GM21717 (cell line): ENCODE results near the gene CDH4.

Source experiments
- ATAC-seq: cut with Tn5 transposase; IDR thresholded peaks from one replicate; pipeline ENCODE4 v1.9.1; 2021; ENCODE audit warnings: mild to moderate bottlenecking, moderate library complexity; ENCODE audit not compliant: unreplicated experiment

Gene CDH4

DNA sequence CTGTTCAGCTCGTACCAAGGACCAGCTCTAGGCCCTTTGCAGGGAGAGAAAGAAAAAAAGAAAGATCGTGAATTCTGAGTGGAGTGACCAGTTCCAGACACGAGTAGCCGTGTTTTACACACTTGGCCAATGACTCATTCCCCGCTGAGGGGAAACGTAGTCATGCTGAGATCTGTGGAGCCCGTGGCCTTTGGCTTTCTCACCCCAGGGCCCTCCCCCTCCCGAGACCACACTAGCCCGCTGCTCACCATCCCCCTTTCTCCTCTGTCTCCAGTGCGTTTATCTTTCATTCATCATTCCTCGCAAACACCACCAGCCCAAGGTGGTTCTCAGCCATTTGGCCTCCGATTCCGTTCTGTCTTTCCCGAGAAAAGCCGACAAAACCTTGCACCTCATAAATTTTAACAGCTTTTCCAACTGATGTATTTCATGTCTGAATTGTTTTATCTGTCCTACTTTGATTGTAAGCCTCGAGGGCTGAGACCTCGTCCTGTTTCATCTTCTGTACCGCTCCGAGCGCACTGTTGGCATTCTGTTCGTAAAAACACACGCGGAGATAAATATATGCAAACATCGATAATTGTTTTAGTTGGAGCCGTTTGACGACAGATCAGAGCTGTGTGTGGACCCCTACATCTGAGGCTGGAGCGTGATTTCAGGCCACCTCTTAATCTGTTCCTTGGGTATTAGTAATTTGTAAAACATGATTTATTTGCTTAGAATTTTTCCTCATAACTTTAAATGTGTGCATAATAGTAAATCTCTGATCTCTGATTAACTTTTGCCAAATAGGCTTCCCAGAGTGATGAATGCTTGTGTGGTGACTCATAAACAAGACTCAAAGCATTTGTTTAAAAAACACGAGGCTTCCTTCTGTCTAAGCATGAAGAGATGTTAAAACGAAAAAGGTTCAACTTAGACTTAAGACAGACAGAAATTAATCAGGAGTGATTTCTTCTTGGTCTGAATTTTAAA lies 336.6 kb downstream of the CDH4 start:
- ATAC-seq = no peak

DNA sequence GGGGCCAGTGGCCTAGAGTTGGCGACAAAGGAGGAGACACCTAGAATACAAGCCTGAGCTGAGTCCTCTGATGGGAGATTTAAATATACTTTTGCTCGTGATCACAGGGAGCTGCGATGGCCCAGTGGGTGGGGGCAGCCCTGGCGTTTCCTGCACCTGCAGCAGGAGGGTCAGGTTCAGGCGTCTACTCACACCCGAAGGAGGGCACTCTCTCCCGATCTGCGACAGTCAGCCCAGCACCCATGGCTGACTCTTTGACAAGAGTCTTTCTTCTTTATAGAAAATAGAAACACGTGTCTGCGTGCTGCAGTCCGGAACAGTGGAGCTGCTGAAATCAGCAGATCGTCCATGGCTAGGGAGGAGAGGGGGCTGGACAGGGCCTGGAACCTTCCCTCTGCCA lies 338.2 kb downstream of the CDH4 start:
- ATAC-seq = no peak

DNA sequence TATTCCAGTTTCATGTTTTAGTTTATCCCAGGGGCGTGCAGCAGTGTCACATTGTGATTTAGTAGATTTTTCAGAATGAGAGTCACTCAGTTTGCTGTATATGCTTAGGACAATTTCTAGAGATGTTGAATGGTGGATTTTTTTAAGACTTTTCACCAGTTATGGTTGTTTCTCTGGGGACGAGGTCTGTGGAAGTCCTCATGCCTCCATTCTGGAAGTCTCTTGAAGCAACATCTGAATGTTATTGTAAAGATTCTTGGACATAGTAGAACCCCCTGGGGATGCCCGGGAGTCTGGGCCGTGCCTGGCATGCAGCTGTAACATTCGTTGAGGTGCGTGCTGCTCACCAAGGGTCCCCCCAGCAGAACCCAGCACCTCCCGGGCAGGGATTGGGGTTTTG lies 341.5 kb downstream of the CDH4 start:
- ATAC-seq = no peak

DNA sequence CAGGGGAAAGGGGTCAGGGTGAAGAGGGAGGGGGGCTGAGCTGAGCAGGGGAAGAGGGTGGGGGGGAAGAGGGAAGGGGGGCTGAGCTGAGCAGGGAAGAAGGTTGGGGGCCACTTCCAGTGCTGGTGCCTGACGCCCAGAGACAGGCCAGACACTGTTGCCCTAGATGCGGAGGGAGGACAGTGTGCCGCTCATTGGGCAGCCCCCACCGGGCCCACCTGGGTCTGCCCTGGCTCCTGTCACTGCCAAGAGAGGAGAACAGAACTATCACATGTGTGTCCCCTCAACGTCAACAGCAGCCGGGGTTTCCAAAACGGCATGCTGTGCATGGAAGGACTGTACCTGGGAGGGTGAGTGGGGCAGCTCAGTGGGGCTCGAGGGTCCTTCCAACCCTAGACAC lies 342.1 kb downstream of the CDH4 start:
- ATAC-seq = no peak

DNA sequence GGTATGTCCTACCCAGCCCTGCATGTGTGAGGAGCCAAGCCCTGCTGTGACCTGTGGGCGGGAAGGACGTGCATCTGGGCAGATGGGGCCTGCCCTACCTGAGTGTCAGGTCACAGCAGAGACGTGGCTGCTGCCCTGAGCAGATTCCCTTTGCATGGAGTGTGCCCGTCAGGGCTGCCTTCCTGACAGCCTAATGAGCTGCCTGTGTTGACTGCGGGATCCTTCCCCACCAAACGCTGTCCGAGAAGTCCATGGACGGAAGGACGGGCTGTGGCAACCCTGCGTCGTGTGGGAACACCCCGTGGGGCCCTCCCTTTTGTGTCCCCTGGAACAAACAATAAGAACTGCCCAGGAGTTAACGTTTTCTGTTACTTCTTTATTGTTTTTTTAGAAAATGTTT lies 343.2 kb downstream of the CDH4 start:
- ATAC-seq = no peak

DNA sequence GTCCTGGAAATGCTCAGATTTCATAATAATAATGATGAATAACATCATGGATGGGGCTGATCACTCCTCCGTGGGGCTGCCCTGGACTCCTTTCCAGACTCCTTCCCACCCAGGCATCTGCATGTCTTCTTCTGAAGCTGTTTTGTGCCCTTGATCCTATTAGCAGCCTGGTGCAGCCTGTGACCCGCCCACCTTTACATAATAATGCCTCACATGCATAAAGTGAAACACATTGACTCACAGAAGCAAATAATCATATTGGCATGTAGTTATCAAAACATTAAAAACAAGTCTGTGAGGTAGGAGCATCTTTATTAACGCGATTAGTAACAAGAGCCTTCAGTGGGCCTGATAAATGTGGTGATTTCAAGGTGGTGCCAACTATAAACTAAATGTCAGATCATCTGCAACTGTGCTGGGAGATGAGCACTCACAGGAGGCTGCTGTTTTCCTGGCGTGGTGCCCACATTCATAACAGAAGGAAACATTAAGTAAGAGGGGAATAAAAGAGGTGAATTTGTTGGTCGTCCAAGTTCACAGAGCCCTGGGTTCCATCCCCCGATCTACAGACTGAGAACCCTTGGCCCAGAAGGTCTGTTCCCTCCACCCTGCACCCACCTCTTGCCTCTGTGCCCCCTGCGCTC lies 344.7 kb downstream of the CDH4 start:
- no peak for ATAC-seq

DNA sequence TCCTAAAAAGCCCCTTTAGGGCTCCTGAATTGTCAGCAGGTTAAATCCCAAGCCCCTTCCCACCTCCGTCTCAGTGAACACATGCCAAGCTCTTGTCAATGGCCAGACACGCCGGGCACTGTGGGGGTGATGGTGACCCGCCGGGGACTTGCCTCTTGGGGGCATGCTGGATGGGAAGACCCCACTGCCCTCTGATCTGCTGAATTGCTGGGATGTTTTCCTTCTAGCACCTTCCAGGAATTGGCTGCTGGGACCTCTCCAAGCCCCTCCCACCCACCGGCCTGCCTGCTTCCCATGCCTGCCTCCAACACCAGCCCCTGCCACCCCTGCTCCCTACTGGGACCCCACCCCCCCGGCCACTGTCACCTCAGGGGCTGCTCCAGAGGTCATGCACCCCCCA lies 345.9 kb downstream of the CDH4 start:
- ATAC-seq = no peak

DNA sequence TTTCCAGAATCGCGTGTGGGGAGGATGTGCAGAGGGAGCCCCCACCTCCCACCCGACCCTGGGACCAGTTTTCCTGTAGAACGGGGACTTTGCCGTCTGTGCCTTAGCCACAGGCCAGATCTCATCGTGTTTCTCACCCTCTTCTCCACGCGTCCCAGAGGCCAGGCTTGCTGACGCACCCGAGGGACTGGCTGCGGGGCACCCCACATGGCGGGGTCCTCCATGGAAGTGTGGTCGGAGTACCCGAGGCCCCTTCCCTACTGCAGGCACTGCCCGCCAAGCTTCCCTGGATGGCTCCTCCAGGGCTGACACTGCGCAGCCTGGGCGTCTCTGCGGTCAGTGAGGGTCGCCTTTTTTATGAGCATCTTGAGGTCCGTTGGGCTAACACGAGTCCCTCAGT lies 346.5 kb downstream of the CDH4 start:
- no peak for ATAC-seq

DNA sequence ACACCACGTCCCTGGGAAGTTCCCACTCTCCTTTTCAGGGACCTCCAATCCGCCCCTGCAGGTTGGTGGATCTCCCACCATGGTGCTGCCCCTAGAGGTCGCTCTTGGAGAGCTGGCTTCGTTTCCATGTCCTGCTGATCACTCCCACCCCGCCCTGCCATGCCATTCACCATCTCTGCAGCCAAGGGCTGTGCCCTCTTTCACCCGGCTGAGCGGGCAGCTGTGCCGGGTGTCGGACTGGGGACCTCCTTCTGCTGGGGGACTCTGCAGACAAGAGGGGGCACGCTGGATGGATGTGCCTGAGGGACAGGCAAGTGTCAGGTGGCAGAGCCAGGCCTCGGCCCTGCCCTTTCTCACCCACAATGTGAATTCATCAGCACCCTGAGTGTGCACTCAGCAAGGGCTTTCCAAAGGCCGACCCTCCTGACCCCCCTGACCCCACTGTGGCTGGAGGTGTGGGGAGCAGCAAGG lies 347.0 kb downstream of the CDH4 start:
- no peak for ATAC-seq

DNA sequence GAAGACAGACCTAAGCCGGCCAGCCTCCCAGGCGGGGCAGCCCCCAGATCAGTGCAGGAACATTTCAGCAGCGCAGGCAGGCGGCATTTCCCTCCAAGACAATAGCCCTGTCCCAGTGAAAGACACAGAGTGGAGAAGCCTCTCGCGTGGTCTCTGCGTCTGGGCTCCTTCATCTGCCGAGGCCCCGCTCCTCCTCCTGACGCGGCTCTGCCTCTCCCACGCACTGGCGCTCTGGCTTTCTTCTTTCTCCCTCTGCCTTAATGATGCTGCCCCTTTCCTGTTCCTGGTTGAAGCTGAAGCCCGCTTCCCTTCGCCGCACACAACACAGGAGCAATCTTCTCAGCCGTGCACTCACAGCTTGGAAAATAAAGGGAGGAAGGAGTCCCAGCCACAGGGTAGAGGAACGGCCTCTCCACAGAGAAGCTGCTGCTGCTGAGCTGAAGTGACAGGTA lies 347.5 kb downstream of the CDH4 start:
- ATAC-seq = no peak

DNA sequence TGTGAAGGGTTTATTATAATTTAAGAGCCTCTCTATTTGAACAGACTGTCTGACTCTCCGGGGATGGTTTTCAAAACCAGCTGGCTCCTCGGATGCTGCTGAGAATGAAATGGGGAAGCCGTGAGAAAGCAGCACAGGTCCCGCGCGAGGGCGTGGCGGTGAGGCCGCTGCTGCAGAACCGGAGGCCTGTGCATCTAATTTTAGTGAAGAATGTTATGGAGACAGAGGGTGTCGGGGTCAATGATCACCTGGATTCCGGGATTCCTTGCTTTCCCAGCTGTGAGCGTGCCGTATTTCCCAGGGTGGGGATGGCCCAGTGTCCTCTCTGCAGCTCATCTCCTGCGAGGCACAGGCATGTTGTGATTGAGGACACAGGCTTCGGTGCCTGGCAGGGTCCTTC lies 348.0 kb downstream of the CDH4 start:
- no peak for ATAC-seq

DNA sequence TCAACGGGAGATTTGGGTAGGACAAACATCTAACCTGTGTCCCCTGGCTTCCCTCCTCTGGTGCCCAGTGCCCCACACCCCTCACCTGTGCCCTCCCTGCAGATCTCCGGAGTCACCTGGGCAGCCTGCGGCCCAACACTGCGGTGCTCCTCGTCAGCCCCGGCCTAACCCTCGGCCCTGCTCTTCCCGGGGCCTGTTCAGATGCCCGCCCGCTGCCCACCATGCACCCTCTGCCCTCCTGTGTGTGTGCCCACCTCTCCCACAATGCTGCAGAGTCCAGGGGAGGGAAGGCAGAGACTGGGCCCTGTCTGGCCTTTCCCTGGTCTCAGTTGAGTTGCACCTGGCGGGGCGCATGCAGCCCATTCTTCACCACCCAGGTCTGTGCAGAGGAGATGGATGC lies 349.3 kb downstream of the CDH4 start:
- no peak for ATAC-seq

DNA sequence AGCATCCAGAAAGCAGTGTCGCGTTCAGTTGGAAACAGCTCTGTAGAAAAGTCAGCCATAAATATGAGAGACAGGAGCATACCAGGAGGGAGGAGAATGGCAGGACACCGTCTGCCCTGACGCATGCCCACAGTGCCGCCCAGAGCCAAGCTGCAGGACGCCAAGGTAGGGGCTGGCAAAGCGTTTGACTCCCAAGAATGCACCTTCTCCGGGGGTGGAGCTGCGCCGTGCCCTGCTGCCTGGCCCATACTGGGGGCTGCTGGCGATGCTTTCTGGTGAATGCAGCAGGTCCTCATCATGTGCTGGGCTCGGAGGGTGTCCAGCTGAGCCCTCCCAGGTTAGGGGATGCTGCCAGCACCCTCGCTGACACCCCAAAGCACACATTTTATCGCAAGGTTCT lies 349.8 kb downstream of the CDH4 start:
- no peak for ATAC-seq

DNA sequence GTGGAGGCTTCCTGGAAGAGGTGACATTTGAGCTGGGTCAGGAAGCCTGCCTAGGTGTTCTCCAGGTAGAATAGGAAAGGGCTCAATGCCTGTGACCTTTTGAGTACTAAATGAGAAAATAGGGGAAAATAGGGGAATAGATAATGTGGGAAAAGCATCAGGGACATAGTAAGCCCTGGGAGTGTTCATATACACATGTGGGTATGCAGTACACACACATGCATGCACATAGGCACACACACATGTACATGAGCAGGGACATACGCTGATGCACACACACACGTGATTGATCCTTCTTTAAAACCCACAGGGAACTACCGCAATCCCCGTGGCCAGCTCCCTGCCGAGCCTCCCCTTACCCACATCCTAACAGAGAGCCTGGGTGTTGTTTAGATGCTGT lies 351.7 kb downstream of the CDH4 start:
- ATAC-seq = no peak

DNA sequence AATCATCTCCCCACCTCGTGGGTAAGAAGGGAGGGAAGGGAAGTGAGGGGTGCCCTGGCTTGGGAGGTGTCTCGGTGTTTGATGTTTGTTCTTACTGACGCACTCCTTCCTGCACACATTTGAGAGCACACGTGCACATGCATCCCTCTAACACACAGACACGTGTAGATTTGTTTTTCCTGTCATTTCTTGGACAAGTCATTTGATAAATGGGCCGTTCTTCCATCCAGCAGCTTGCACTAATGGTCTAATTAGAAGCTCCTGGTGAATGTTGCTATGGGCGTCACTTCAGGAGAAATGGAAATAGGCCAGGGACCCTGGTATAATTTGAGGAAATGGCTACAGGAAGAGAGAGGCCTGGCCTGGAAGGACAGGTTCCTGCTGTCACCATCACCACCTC lies 352.5 kb downstream of the CDH4 start:
- no peak for ATAC-seq

DNA sequence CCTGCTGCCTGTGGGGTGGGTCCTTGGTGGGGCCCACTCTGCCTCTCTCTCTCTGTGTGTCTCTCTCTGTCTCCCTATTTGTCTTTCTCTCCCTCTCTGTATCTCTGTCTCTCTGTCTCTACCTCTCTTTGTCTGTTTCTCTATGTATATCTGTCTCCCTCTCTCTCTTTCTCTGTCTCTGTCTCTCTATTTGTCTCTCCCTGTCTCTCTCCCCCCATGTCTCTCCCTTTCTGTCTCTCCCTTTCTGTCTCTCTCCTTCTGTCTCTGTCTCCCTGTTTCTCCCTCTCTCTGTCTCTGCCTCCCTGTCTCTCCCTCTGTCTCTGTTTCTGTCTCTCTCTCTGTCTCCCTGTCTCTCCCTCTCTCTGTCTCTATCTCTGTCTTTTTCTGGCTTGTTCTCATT lies 353.2 kb downstream of the CDH4 start:
- no peak for ATAC-seq

DNA sequence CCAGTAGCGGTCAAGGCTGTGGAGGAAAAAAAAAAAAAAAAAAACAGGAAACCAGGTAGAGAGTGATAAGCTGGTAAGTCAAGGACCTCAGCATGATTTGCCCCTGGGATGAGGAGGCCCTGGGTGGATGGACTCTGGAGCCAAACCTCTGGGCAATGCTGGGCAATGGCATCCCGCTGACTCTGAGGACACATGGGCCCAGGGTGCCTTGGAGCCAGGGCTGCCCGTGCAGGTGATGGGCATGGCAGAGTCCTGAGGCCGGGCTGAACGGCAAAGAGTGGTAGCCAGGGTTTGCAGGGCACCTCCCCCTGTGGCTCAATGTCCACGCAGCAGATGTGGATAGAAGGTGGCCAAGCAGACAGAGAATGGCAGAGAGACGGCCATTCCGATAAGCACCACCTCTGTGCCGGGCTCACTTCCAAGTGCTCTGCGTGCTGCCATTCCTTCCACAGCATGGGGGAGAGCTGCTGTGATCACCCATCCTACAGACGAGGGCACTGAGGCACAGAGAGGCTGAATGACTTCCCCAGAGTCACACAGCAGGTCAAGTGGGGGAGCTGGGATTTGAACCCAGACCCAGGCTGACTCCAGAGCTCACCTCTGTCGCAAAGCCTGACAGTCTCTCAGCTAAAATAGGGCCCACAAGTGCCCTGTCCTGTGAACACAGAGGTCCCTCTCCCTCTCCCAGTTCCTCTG lies 353.9 kb downstream of the CDH4 start:
- no peak for ATAC-seq

DNA sequence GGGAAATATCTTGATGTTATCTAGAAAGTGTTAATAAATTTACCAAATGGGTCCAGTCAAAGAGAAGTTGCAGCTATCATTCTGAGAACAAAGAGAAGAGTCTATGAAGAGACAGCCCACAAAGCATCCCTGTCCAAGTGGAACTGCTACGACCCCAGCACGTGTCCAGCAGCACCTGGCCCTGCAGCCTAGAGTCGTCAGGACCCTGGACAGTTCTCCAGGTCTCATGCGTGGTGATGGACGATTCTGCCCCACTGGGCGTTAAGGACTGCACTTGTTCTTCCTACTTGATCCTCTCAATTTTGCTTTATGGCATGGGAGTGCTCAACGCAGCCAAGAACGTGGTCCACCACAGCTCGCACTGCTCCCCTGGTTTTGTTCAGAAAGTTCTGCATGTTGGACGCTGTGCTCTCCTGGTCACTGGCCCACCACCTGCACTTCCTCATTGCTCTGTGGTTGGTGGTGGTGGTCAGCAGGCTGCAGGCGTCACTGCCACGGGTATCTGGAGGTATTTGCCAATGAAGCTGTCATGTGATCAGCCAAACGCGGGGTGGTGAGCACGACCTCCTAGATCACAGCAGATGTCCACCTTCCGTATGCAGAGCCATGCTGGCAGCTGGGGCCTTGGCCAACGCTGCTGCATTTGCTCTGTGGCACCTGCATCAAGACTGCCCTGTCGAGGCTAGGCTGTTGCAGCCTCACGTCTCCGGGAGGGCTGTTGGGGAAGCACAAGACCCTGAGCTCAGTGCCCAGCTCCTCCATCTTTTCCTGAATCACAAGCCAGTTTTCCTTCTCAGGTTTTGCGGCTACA lies 356.4 kb downstream of the CDH4 start:
- no peak for ATAC-seq

DNA sequence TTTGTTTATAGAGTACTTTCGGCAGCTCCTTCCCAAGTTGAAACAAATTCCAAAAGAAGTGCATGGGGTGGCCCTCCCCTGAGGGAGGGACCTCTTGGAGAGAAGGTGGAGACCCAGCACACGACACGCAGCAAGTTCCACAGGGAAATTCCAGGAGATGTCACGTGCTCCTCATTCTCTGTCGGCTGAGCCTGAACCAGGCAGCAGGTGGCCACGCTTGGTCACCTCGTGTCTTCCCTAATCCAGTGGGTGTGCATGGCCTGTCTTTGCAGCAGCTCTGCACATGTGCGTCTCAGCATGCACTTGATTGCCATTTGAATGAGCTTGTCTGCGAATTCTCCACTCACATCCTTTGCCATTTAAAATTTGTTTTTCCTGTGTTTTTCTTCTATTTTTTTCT lies 357.4 kb downstream of the CDH4 start:
- no peak for ATAC-seq

DNA sequence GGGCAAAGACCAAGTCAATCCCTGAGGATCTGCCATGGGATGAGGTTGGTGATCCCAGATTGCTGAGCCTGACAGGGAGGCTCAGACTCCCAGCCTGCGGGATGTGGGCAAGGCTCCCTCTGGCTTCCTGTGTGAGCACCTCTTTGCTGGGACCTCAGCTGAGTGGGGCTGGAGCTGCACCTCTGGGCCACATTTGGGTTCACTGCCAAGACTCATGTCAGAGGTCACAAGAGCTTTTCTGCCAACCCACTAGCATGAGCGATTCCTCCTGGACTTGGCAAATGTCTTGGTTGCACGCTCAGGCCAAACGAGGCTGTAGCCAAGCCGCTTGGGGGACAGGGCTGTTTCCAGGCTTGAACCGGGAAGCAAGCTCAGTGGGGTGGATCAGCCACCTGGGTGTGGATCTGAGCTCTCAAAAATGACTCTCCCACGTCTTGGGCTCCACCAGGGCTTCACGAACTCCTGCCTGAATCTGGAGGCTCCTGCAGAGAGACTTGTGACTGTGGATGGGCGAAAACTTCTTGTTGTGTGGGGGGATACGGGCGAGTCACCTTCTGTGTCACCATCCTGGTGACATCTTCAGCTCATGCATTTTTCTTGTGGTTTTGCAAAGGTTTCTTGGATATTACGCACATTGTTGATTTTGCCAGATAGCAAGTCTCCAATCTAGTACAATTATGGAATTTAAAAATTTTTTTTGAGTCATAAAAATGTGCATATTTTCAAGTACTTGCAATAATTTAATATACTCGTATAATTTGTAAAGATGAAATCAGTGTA lies 359.5 kb downstream of the CDH4 start:
- ATAC-seq = no peak
